ENCODE results near the gene SLC11A2. TPM values are rescaled to one million over a fixed set of nuclear protein-coding genes. Genes with fewer than 3 reads are reported as not detected.

Gene SLC11A2
- total and polyA plus RNA-seq, 2 of the 8 experiments (the other 6 are each of a cell fraction or from before 2014, with no cell fraction given), result 55.0 to 61.5 TPM

DNA sequence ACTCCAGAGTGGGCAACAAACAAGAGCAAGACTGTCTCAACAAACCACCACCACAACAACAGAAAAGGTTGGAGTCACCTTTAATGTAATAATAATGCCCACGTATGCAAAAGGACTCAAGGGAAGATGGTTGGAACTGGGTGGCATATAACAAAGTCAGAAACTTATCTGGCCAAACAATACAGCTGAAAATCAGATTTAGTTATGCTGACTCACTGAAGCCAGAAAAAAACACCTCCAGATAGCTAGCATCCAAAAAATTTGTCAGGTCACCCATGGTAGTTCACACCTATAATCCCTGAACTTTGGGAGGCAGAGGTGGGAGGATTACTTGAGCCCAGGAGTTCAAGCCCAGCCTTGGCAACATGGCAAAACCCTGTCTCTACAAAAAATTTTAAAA lies 24.4 kb downstream of the SLC11A2 start (continued):
- TF ChIP-seq TCF12 (IDR thresholded peaks at IDR 0.05; ENCODE audit: low read depth, low read length) (no peak), ASH2L (IDR thresholded peaks at IDR 0.05; ENCODE audit: low read length) (no peak), SP2 (IDR thresholded peaks at IDR 0.05; ENCODE audit: low read length) (no peak), JUND (IDR thresholded peaks at IDR 0.05; ENCODE audit: low read length) (no peak), PHF8 (conservative IDR thresholded peaks at IDR 0.05; ENCODE audit: low read depth, low read length) (no peak)
- TF ChIP-seq, protein P1, sequence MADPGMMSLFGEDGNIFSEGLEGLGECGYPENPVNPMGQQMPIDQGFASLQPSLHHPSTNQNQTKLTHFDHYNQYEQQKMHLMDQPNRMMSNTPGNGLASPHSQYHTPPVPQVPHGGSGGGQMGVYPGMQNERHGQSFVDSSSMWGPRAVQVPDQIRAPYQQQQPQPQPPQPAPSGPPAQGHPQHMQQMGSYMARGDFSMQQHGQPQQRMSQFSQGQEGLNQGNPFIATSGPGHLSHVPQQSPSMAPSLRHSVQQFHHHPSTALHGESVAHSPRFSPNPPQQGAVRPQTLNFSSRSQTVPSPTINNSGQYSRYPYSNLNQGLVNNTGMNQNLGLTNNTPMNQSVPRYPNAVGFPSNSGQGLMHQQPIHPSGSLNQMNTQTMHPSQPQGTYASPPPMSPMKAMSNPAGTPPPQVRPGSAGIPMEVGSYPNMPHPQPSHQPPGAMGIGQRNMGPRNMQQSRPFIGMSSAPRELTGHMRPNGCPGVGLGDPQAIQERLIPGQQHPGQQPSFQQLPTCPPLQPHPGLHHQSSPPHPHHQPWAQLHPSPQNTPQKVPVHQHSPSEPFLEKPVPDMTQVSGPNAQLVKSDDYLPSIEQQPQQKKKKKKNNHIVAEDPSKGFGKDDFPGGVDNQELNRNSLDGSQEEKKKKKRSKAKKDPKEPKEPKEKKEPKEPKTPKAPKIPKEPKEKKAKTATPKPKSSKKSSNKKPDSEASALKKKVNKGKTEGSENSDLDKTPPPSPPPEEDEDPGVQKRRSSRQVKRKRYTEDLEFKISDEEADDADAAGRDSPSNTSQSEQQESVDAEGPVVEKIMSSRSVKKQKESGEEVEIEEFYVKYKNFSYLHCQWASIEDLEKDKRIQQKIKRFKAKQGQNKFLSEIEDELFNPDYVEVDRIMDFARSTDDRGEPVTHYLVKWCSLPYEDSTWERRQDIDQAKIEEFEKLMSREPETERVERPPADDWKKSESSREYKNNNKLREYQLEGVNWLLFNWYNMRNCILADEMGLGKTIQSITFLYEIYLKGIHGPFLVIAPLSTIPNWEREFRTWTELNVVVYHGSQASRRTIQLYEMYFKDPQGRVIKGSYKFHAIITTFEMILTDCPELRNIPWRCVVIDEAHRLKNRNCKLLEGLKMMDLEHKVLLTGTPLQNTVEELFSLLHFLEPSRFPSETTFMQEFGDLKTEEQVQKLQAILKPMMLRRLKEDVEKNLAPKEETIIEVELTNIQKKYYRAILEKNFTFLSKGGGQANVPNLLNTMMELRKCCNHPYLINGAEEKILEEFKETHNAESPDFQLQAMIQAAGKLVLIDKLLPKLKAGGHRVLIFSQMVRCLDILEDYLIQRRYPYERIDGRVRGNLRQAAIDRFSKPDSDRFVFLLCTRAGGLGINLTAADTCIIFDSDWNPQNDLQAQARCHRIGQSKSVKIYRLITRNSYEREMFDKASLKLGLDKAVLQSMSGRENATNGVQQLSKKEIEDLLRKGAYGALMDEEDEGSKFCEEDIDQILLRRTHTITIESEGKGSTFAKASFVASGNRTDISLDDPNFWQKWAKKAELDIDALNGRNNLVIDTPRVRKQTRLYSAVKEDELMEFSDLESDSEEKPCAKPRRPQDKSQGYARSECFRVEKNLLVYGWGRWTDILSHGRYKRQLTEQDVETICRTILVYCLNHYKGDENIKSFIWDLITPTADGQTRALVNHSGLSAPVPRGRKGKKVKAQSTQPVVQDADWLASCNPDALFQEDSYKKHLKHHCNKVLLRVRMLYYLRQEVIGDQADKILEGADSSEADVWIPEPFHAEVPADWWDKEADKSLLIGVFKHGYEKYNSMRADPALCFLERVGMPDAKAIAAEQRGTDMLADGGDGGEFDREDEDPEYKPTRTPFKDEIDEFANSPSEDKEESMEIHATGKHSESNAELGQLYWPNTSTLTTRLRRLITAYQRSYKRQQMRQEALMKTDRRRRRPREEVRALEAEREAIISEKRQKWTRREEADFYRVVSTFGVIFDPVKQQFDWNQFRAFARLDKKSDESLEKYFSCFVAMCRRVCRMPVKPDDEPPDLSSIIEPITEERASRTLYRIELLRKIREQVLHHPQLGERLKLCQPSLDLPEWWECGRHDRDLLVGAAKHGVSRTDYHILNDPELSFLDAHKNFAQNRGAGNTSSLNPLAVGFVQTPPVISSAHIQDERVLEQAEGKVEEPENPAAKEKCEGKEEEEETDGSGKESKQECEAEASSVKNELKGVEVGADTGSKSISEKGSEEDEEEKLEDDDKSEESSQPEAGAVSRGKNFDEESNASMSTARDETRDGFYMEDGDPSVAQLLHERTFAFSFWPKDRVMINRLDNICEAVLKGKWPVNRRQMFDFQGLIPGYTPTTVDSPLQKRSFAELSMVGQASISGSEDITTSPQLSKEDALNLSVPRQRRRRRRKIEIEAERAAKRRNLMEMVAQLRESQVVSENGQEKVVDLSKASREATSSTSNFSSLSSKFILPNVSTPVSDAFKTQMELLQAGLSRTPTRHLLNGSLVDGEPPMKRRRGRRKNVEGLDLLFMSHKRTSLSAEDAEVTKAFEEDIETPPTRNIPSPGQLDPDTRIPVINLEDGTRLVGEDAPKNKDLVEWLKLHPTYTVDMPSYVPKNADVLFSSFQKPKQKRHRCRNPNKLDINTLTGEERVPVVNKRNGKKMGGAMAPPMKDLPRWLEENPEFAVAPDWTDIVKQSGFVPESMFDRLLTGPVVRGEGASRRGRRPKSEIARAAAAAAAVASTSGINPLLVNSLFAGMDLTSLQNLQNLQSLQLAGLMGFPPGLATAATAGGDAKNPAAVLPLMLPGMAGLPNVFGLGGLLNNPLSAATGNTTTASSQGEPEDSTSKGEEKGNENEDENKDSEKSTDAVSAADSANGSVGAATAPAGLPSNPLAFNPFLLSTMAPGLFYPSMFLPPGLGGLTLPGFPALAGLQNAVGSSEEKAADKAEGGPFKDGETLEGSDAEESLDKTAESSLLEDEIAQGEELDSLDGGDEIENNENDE (IDR thresholded peaks at IDR 0.05; ENCODE audit: insufficient replicate concordance, low read length), result no peak
- TF ChIP-seq, protein P2, sequence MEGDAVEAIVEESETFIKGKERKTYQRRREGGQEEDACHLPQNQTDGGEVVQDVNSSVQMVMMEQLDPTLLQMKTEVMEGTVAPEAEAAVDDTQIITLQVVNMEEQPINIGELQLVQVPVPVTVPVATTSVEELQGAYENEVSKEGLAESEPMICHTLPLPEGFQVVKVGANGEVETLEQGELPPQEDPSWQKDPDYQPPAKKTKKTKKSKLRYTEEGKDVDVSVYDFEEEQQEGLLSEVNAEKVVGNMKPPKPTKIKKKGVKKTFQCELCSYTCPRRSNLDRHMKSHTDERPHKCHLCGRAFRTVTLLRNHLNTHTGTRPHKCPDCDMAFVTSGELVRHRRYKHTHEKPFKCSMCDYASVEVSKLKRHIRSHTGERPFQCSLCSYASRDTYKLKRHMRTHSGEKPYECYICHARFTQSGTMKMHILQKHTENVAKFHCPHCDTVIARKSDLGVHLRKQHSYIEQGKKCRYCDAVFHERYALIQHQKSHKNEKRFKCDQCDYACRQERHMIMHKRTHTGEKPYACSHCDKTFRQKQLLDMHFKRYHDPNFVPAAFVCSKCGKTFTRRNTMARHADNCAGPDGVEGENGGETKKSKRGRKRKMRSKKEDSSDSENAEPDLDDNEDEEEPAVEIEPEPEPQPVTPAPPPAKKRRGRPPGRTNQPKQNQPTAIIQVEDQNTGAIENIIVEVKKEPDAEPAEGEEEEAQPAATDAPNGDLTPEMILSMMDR (IDR thresholded peaks at IDR 0.05; ENCODE audit: control extremely low read depth in 1 of 3, insufficient read depth in 1 of 3, low read depth in 1 of 3, low read length in 3 of 3), result no peak

Data from H1 (cell line).